GM23248 (cell line): ENCODE measurements around the gene LYPLAL1.

Experiments used
- EZH2 ChIP-seq: fragments of 200-600 bp; sonication (generic); IDR thresholded peaks from 2 replicates; pipeline ENCODE4 v1.6.1; 2018; ENCODE audit warnings: antibody characterized with exemption, mild to moderate bottlenecking; ENCODE audit not compliant: insufficient read depth, poor library complexity, severe bottlenecking
- EZH2phosphoT487 ChIP-seq: fragments of 200-600 bp; sonication (generic); IDR thresholded peaks from 2 replicates; pipeline ENCODE4 v1.6.1; 2018; ENCODE audit warnings: antibody characterized with exemption, moderate library complexity, mild to moderate bottlenecking, low read depth; ENCODE audit not compliant: insufficient read depth

DNA sequence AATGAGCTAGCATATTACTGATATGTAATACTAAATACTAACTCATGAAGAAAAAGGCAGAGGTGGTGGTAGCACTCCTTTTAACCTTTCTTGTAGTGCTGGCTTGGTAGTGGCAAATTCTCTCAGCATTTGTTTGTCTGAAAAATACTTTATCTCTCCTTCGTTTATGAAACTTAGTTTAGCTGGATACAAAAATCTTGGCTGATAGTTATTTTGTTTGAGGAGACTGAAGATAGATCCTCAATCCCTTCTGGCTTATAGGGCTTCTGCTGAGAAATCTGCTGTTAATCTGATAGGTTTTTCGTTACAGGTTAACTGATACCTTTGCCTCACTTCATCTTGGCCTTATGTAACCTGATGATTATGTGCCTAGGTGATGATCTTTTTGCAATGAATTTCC, 87.8 kb downstream of the LYPLAL1 start:
- no peak for TF ChIP-seq EZH2
- no peak for TF ChIP-seq EZH2phosphoT487
